ENCODE measurements around the gene GYPB. TPM values are rescaled to one million over a fixed set of nuclear protein-coding genes. Genes with fewer than 3 reads are reported as not detected.
"Not testable (repeated sequence)": the region's sequence is repeated elsewhere in the genome, so short reads cannot be mapped to it uniquely, and the experiment has no call there.

Gene GYPB
- total and polyA plus RNA-seq, 10 of the 15 experiments (the other 5 are each of a cell fraction or from before 2014, with no cell fraction given) = 0.36 TPM; not detected in 9

DNA sequence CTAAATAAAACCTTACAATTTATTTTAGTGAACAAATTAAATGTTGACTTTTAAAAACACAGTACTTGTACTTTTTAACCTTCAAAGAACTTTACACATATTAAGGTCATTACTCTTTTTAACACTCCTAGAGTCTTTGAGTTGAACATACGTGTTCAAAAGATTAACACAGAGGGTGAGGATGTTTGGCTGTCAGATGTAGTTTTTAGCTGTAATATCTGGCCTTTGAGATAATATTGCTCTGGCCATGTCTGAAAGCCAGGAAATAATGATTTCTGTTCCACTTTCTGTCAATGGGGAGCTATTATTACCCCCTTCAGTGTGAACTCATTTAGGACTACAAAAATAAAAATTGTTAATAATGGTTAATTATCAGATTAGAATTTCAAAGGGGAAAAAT, 71.7 kb downstream of the GYPB start:
- RAD21 ChIA-PET (ENCODE audit: unreplicated experiment); H3K79me2 ChIP-seq (ENCODE audit: control insufficient read depth, insufficient read depth, low read length); CTCF ChIA-PET; BruUV-seq (replicated peaks); H3K4me1 ChIP-seq (ENCODE audit: control insufficient read depth, insufficient read depth, low read length); H3K27me3 ChIP-seq (replicated peaks in 1 of 2; ENCODE audit: control insufficient read depth in 2 of 2, insufficient read depth in 2 of 2, low read length in 1 of 2); H3K9me3 ChIP-seq (replicated peaks; ENCODE audit: control insufficient read depth, insufficient read depth, low read length); DNase-seq (ENCODE audit: low read depth, low spot score); in situ Hi-C loops (cut with MboI); H3K4me2 ChIP-seq (ENCODE audit: control insufficient read depth, insufficient read depth); H3K4me3 ChIP-seq; FAIRE-seq; ATAC-seq; intact Hi-C loops (cut with micrococcal nuclease; ENCODE audit: unreplicated experiment); H4K20me1 ChIP-seq (ENCODE audit: control insufficient read depth, insufficient read depth); H2AFZ ChIP-seq (ENCODE audit: control insufficient read depth, low read depth, low read length); H3K9ac ChIP-seq (ENCODE audit: control insufficient read depth, insufficient read depth, low read length); POLR2A ChIA-PET; H3K27ac ChIP-seq (ENCODE audit: control insufficient read depth, insufficient read depth); H3K36me3 ChIP-seq (ENCODE audit: control insufficient read depth in 2 of 2, insufficient read depth in 2 of 2, low read length in 1 of 2); SMC1A ChIA-PET (ENCODE audit: uncharacterized antibody, unreplicated experiment): not testable (repeated sequence)
- 5% methylated on average over 1 of the region's 1 CpG for WGBS (ENCODE audit: insufficient coverage, insufficient replicate concordance, low lambda C conversion rate, missing lambda C conversion rate)

Other genes with a start within 250 kb of the GYPB start
- 0.68 and 1.3 TPM in 2 replicates for gene GYPE, start 113.8 kb downstream of the GYPB start, total RNA-seq (2014; rRNA removed)
- 1.1 TPM in 2 replicates for gene GYPE, start 113.8 kb downstream of the GYPB start, total RNA-seq (2014; rRNA removed; fragmentation: Illumina TruSeq; extraction: Trizol)
- gene GYPE, start 113.8 kb downstream of the GYPB start, total RNA-seq (2021) = 1.5 TPM in 2 replicates
- 0.60 and 0.63 TPM in 2 replicates for gene GYPE, start 113.8 kb downstream of the GYPB start, polyA plus RNA-seq (2011; rRNA removed)
- 2.0 and 2.8 TPM in 2 replicates for gene GYPE, start 113.8 kb downstream of the GYPB start, polyA plus RNA-seq (2014; fragmentation: Illumina TruSeq; extraction: Trizol)
- under 1 TPM; 0.66 to 0.91 TPM for gene GYPE, start 113.8 kb downstream of the GYPB start, polyA plus RNA-seq (2014; fragmentation: Nextera tagmentation; extraction: Ambion mirVana)
- gene GYPE, start 113.8 kb downstream of the GYPB start, polyA plus RNA-seq (2014; rRNA removed) = 0.74 and 0.78 TPM in 2 replicates
- 1 to 10 TPM in 1 of 2 experiments, under 1 TPM in 1; 0.75 to 1.1 TPM for gene GYPE, start 113.8 kb downstream of the GYPB start, polyA plus RNA-seq (2016; fragmentation: Nextera tagmentation; extraction: Ambion mirVana)
- gene GYPA, start 121.3 kb upstream of the GYPB start, total RNA-seq (2014; rRNA removed) = not detected in 2 replicates
- not detected in 2 replicates for gene GYPA, start 121.3 kb upstream of the GYPB start, total RNA-seq (2014; rRNA removed; fragmentation: Illumina TruSeq; extraction: Trizol)
- not detected in 2 replicates for gene GYPA, start 121.3 kb upstream of the GYPB start, total RNA-seq (2021)
- gene GYPA, start 121.3 kb upstream of the GYPB start, polyA plus RNA-seq (2011; rRNA removed) = not detected in 2 replicates
- not detected in 2 replicates for gene GYPA, start 121.3 kb upstream of the GYPB start, polyA plus RNA-seq (2014; fragmentation: Illumina TruSeq; extraction: Trizol)
- gene GYPA, start 121.3 kb upstream of the GYPB start, polyA plus RNA-seq (2014; fragmentation: Nextera tagmentation; extraction: Ambion mirVana) = not detected
- not detected in 2 replicates for gene GYPA, start 121.3 kb upstream of the GYPB start, polyA plus RNA-seq (2014; rRNA removed)
- not detected for gene GYPA, start 121.3 kb upstream of the GYPB start, polyA plus RNA-seq (2016; fragmentation: Nextera tagmentation; extraction: Ambion mirVana)

Measured in GM12878 (cell line).